Measurements from ENCODE around the gene PARP4.
"Not testable (repeated sequence)": the region's sequence is repeated elsewhere in the genome, so short reads cannot be mapped to it uniquely, and the experiment has no call there.

PARP4 gene

GRCh38 chr13:24512197-24512907 lies at the start of gene PARP4:
PARP4 (minus strand) TSS chr13:24512778; CDS start chr13:24503776, 9,002 bp downstream.
- no peak for TF ChIP-seq CTCF (IDR thresholded peaks at IDR 0.05; ENCODE audit: extremely low read depth, missing control alignments)
- peak; percentile 90 for DNase-seq (ENCODE audit: low spot score)

- DNase-seq (ENCODE audit: low spot score): not testable (repeated sequence)
These were observed 48.1 kb upstream of the PARP4 start for GRCh38 chr13:24560579-24561187.

- DNase-seq (ENCODE audit: low spot score): not testable (repeated sequence)
These were observed 47.0 kb upstream of the PARP4 start for GRCh38 chr13:24559431-24560218.

- no peak for DNase-seq (ENCODE audit: low spot score)
- TF ChIP-seq CTCF (IDR thresholded peaks at IDR 0.05; ENCODE audit: extremely low read depth, missing control alignments): no peak
These were observed 44.5 kb upstream of the PARP4 start for GRCh38 chr13:24557081-24557480.

GRCh38 chr13:24553892-24554291 lies 41.3 kb upstream of the PARP4 start:
- not testable (repeated sequence) for DNase-seq (ENCODE audit: low spot score)

GRCh38 chr13:24541476-24542352 lies 29.1 kb upstream of the PARP4 start:
- peak; percentile 32 for DNase-seq (ENCODE audit: low spot score)

- no peak for TF ChIP-seq CTCF (IDR thresholded peaks at IDR 0.05; ENCODE audit: extremely low read depth, missing control alignments)
- DNase-seq (ENCODE audit: low spot score): peak; percentile 27
These were observed 28.5 kb upstream of the PARP4 start for GRCh38 chr13:24541127-24541475.

GRCh38 chr13:24540236-24541126 lies 27.9 kb upstream of the PARP4 start:
- no peak for DNase-seq (ENCODE audit: low spot score)
- TF ChIP-seq CTCF (IDR thresholded peaks at IDR 0.05; ENCODE audit: extremely low read depth, missing control alignments): no peak
